NCI-H1092 treated with DMSO at 0.1 percent for 48 hours (cell line): ENCODE results near the gene UTP18.
"Not testable (repeated sequence)": the region's sequence is repeated elsewhere in the genome, so short reads cannot be mapped to it uniquely, and the experiment has no call there.

ENCODE experiments used
- DNase-seq: peaks from one replicate; lab custom pipeline; 2025; lab: John Stamatoyannopoulos, UW

Gene UTP18

GRCh38 chr17:51330861-51331503, 70.6 kb downstream of the UTP18 start:
- DNase-seq = not testable (repeated sequence)

GRCh38 chr17:51335006-51335590, 74.8 kb downstream of the UTP18 start:
- no peak for DNase-seq

GRCh38 chr17:51335883-51336822, 75.8 kb downstream of the UTP18 start:
- no peak for DNase-seq

- no peak for DNase-seq
Measured at GRCh38 chr17:51341457-51341856, 81.1 kb downstream of the UTP18 start.

- no peak for DNase-seq
Measured at GRCh38 chr17:51342257-51342656, 81.9 kb downstream of the UTP18 start.

GRCh38 chr17:51344532-51344931, 84.2 kb downstream of the UTP18 start:
- DNase-seq = no peak

GRCh38 chr17:51346218-51346982, 86.1 kb downstream of the UTP18 start:
- DNase-seq = no peak
